MM.1S (cell line): ENCODE results near the gene RET.

Experiments used
- DNase-seq: peaks from one replicate; pipeline ENCODE4 v3.0.0-alpha.2; 2015
- H2AFZ ChIP-seq: fragments of 300-600 bp; sonication (generic); 2 replicates; pipeline ENCODE4 v1.6.0; 2016; ENCODE audit warnings: antibody characterized with exemption, low read length
- H3F3A ChIP-seq: fragments of 300-600 bp; sonication (generic); 2 replicates; pipeline ENCODE4 v1.6.1; 2016; ENCODE audit warnings: mild to moderate bottlenecking, antibody characterized with exemption, low read length, moderate library complexity, mixed read lengths; ENCODE audit not compliant: insufficient read depth
- H3K27ac ChIP-seq: fragments of 300-600 bp; sonication (generic); 2 replicates; pipeline ENCODE4 v1.5.1; 2016; ENCODE audit warnings: mild to moderate bottlenecking, low read length
- H3K27me3 ChIP-seq: fragments of 300-600 bp; sonication (generic); replicated peaks from 2 replicates; pipeline ENCODE4 v1.6.0; 2016; ENCODE audit warnings: low read length; ENCODE audit not compliant: insufficient read depth
- H3K36me3 ChIP-seq: fragments of 300-600 bp; sonication (generic); replicated peaks from 2 replicates; pipeline ENCODE4 v1.6.1; 2016; ENCODE audit warnings: mild to moderate bottlenecking, low read length, mixed read lengths; ENCODE audit not compliant: insufficient read depth
- H3K4me1 ChIP-seq: fragments of 300-600 bp; sonication (generic); 2 replicates; pipeline ENCODE4 v1.6.1; 2016; ENCODE audit warnings: low read length, mixed read lengths
- H3K4me2 ChIP-seq: fragments of 300-600 bp; sonication (generic); 2 replicates; pipeline ENCODE4 v1.6.0; 2016; ENCODE audit warnings: low read depth, low read length
- H3K4me3 ChIP-seq: fragments of 300-600 bp; sonication (generic); 2 replicates; pipeline ENCODE4 v1.5.1; 2016; ENCODE audit warnings: low read length, mixed read lengths
- H3K79me2 ChIP-seq: fragments of 300-600 bp; sonication (generic); 2 replicates; pipeline ENCODE4 v1.6.1; 2016; ENCODE audit warnings: mixed run types, low read length, mixed read lengths
- H3K9ac ChIP-seq: fragments of 300-600 bp; sonication (generic); 2 replicates; pipeline ENCODE4 v1.6.1; 2016; ENCODE audit warnings: low read length, mixed read lengths
- H3K9me2 ChIP-seq: fragments of 300-600 bp; sonication (generic); replicated peaks from 2 replicates; pipeline ENCODE4 v1.6.1; 2016; ENCODE audit warnings: mild to moderate bottlenecking, low read length, mixed read lengths; ENCODE audit not compliant: insufficient read depth
- H3K9me3 ChIP-seq: fragments of 300-600 bp; sonication (generic); replicated peaks from 2 replicates; pipeline ENCODE4 v1.6.1; 2016; ENCODE audit warnings: mild to moderate bottlenecking, low read length, mixed read lengths; ENCODE audit not compliant: insufficient read depth
- H4K20me1 ChIP-seq: fragments of 300-600 bp; sonication (generic); 2 replicates; pipeline ENCODE4 v1.6.1; 2016; ENCODE audit warnings: mild to moderate bottlenecking, low read length, moderate library complexity, mixed read lengths; ENCODE audit not compliant: insufficient read depth
- CTCF ChIP-seq: fragments of 300-600 bp; sonication (generic); IDR thresholded peaks from 2 replicates; pipeline ENCODE4 v1.5.1; 2016; ENCODE audit warnings: antibody characterized with exemption, low read length, mixed read lengths
- EZH2 ChIP-seq: fragments of 300-600 bp; sonication (generic); optimal IDR thresholded peaks from 2 replicates; pipeline ENCODE3; 2017; ENCODE audit warnings: low read depth, mild to moderate bottlenecking, antibody characterized with exemption, low read length, mixed read lengths
- EZH2phosphoT487 ChIP-seq: fragments of 300-600 bp; sonication (generic); IDR thresholded peaks from 2 replicates; pipeline ENCODE4 v1.6.1; 2018; ENCODE audit warnings: antibody characterized with exemption, low read length

The RET gene

GRCh38 chr10:43153901-43154300, 77.0 kb downstream of the RET start:
- Histone ChIP-seq H3K27ac (no peak overlapping the region), H3K79me2 (peaks cover 96% of the 10 kb centered on the region), H3K4me2 (no peak overlapping the region), H3K4me3 (no peak overlapping the region), H3F3A (no peaks in the 10 kb centered on the region), H3K4me1 (peaks cover 4% of the 10 kb centered on the region; the same call in 1 of the 2 replicates), H3K9me2 (no peaks in the 10 kb centered on the region), H3K9ac (no peak overlapping the region), H4K20me1 (peaks cover 16% of the 10 kb centered on the region; the same call in 1 of the 2 replicates), H3K27me3 (no peaks in the 10 kb centered on the region), H3K9me3 (no peaks in the 10 kb centered on the region), H3K36me3 (no peaks in the 10 kb centered on the region), H2AFZ (no peak overlapping the region)
- DNase-seq, result no peak
- TF ChIP-seq CTCF (no peak), EZH2phosphoT487 (no peak), EZH2 (no peak)

GRCh38 chr10:43155221-43155620, 78.4 kb downstream of the RET start:
- H3K9ac ChIP-seq, result no peak overlapping the region
- no peak for DNase-seq
- no peak overlapping the region for H2AFZ ChIP-seq
- H3K27me3 ChIP-seq, result no peaks in the 10 kb centered on the region
- TF ChIP-seq CTCF (no peak), EZH2phosphoT487 (no peak)
- no peak overlapping the region for H3K27ac ChIP-seq
- peaks cover 88% of the 10 kb centered on the region for H3K79me2 ChIP-seq
- peaks cover 3% of the 10 kb centered on the region; the same call in 1 of the 2 replicates for H3K4me1 ChIP-seq
- no peaks in the 10 kb centered on the region for H3K9me2 ChIP-seq
- H3K9me3 ChIP-seq, result no peaks in the 10 kb centered on the region
- no peak overlapping the region for H3K4me3 ChIP-seq
- peaks cover 14% of the 10 kb centered on the region; the same call in 1 of the 2 replicates for H4K20me1 ChIP-seq
- no peaks in the 10 kb centered on the region for H3K36me3 ChIP-seq
- H3F3A ChIP-seq, result no peaks in the 10 kb centered on the region
- no peak overlapping the region for H3K4me2 ChIP-seq

- Histone ChIP-seq H3K27me3 (no peaks in the 10 kb centered on the region), H3K36me3 (no peaks in the 10 kb centered on the region), H3K9me3 (no peaks in the 10 kb centered on the region), H3K4me2 (no peak overlapping the region), H3K79me2 (peaks cover 83% of the 10 kb centered on the region), H3K27ac (no peak overlapping the region), H3K9ac (no peak overlapping the region), H3K4me1 (no peaks in the 10 kb centered on the region), H3F3A (no peaks in the 10 kb centered on the region), H3K4me3 (no peak overlapping the region), H2AFZ (no peak overlapping the region), H4K20me1 (peaks cover 9% of the 10 kb centered on the region; the same call in 1 of the 2 replicates), H3K9me2 (no peaks in the 10 kb centered on the region)
- TF ChIP-seq EZH2 (no peak), CTCF (no peak), EZH2phosphoT487 (no peak)
- no peak for DNase-seq
Measured at GRCh38 chr10:43155741-43156140, 78.9 kb downstream of the RET start.
